ENCODE measurements around the gene CD247.
"Not testable (repeated sequence)": the region's sequence is repeated elsewhere in the genome, so short reads cannot be mapped to it uniquely, and the experiment has no call there.

DNA sequence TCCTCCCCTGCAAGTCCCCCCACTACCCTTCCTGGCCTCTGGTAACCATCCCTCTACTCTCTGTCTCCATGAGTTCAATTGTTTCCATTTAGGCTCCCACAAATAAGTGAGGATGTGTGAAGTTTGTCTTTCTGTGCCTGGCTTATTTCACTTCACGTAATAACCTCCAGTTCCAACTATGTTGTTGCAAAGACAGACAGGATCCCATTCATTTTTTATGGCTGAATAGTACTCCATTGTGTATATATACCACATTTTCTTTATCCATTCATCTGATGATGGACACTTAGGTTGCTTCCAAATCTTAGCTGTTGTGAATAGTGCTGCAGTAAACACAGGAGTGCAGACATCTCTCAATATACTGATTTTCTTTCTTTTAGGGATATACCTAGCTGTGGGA, 36.7 kb upstream of the CD247 start:
- not testable (repeated sequence) for TF ChIP-seq EZH2phosphoT487 (IDR thresholded peaks at IDR 0.05; ENCODE audit: borderline replicate concordance, low read length)
- TF ChIP-seq, protein P1, sequence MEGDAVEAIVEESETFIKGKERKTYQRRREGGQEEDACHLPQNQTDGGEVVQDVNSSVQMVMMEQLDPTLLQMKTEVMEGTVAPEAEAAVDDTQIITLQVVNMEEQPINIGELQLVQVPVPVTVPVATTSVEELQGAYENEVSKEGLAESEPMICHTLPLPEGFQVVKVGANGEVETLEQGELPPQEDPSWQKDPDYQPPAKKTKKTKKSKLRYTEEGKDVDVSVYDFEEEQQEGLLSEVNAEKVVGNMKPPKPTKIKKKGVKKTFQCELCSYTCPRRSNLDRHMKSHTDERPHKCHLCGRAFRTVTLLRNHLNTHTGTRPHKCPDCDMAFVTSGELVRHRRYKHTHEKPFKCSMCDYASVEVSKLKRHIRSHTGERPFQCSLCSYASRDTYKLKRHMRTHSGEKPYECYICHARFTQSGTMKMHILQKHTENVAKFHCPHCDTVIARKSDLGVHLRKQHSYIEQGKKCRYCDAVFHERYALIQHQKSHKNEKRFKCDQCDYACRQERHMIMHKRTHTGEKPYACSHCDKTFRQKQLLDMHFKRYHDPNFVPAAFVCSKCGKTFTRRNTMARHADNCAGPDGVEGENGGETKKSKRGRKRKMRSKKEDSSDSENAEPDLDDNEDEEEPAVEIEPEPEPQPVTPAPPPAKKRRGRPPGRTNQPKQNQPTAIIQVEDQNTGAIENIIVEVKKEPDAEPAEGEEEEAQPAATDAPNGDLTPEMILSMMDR (conservative IDR thresholded peaks at IDR 0.05; ENCODE audit: low read depth, low read length): not testable (repeated sequence)
